Stimulated activated naive CD8-positive, alpha-beta T cell treated with anti-CD3 and anti-CD28 coated beads, Interleukin-15, amount 100 ng/mL, for 72 hours (primary cell): ENCODE results near the gene DNAJB1.
"Not testable (repeated sequence)": the region's sequence is repeated elsewhere in the genome, so short reads cannot be mapped to it uniquely, and the experiment has no call there.

ENCODE experiments used
- ATAC-seq: fragments of 150-1000 bp; cut with Tn5 transposase; 2 replicates; pipeline ENCODE4 v1.10.0; 2021; ENCODE audit warnings: mild to moderate bottlenecking, moderate library complexity
- DNase-seq, 2 donors: peaks; one replicate each; pipeline ENCODE4 v3.0.0; 2021 to 2022
- H3K27ac Mint-ChIP-seq, 2 donors: one replicate each; pipeline ENCODE4 v1.8.0; 2022; ENCODE audit warnings: mild to moderate bottlenecking in 2 of 2, mixed read lengths in 2 of 2, moderate library complexity in 2 of 2
- H3K27me3 Mint-ChIP-seq: one replicate; pipeline ENCODE4 v1.8.0; 2022; ENCODE audit warnings: mixed read lengths
- H3K4me1 Mint-ChIP-seq: one replicate; pipeline ENCODE4 v1.8.0; 2022; ENCODE audit warnings: mild to moderate bottlenecking, mixed read lengths
- H3K4me3 Mint-ChIP-seq, 2 donors: one replicate each; pipeline ENCODE4 v1.8.0; 2022; ENCODE audit warnings: mild to moderate bottlenecking in 2 of 2, mixed read lengths in 2 of 2, moderate library complexity in 1 of 2
- H3K9me3 Mint-ChIP-seq, 2 donors: one replicate each; pipeline ENCODE4 v1.8.0; 2022; ENCODE audit warnings: mixed read lengths in 2 of 2

Gene DNAJB1

DNA sequence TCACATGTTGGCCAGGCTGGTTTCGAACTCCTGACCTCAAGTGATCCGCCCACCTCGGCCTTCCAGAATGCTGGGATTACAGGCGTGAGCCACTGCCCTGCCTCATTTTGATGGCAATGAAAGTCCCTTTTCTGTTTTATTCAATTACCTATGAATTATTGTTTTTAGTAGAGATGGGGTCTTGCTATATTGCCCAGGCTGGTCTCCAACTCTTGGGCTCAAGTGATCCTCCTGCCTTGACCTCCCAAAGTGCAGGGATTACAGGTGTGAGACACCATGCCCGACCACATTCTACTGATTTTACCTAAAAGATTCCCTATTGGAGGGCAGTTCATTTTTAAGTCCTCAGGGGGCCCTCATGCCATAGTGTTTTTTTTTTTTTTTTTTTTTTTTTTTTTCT is 23.8 kb upstream of the DNAJB1 start:
- H3K4me3 Mint-ChIP-seq, ATAC-seq, H3K27me3 Mint-ChIP-seq, H3K27ac Mint-ChIP-seq, H3K9me3 Mint-ChIP-seq, DNase-seq: not testable (repeated sequence)
- H3K4me1 Mint-ChIP-seq = peaks cover 41% of the 10 kb centered on the region

GRCh38 chr19:14540741-14541525 is 22.7 kb upstream of the DNAJB1 start:
- peaks cover 48% of the 10 kb centered on the region for H3K4me1 Mint-ChIP-seq
- no peak for ATAC-seq
- no peak for DNase-seq
- H3K9me3 Mint-ChIP-seq = no peaks in the 10 kb centered on the region
- no peak overlapping the region for H3K4me3 Mint-ChIP-seq
- H3K27ac Mint-ChIP-seq = no peak overlapping the region
- no peaks in the 10 kb centered on the region for H3K27me3 Mint-ChIP-seq

DNA sequence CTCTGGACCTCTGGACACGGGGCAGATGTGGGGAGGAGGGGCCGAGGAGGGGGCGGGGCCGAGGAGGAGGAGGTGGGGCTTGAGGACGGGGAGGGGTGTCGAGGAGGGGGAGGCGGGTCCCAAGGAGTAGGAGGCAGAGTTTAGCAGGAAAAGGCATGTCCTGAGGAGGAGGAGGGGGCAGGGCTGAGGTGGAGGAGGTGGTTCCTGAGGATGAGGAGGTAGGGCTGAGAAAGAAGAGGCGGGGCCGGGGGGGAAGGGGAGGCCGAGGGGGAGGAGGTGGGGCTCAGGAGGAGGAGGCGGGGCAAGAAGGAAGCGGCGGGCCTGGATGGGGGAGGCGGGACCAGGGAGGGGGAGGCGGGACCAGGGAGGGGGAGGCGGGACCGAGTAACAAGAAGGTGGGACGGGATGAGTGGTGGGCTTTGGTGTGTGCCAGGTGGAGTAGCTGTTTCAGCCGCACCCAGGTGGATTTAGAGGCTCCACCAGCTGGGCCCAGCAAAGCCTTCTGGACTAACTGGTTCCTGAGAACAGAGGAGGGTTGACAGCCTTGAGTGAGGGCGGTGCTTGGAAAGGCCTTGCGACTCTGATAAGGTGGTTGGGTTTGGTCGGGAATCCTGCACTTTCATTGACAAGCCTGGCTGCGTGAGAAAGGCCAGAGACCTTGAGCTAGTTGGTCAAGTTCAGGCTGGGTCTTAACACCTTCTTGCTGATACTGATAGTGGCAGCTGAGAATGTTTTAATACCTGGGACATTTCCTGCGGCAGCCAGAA is 18.9 kb upstream of the DNAJB1 start:
- Mint-ChIP-seq H3K27ac (no peak overlapping the region), H3K27me3 (no peaks in the 10 kb centered on the region), H3K9me3 (no peaks in the 10 kb centered on the region), H3K4me3 (no peak overlapping the region), H3K4me1 (peaks cover 37% of the 10 kb centered on the region)
- peak in 1 of 2 donors; percentile 43 for DNase-seq
- peak; percentile 68 for ATAC-seq

DNA sequence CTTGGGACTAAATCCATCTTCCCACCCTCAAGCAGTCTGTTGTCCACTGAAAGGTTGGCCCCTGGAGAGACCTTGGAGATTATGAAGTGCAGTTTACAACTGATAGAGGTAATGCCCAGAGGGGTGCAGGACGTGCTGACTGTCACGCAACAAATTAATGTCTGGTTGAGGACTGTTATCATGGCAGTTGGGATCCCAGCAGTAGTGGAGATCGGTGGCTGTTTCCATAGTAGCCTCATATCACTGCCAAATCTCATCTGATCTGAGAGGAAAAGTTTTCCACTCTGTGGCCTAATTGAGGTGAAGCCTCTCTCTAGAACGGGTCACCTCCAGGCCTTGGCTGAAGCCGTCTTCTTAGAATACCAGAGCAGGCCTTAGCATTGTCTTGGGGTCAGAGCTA is 15.3 kb upstream of the DNAJB1 start:
- no peak for DNase-seq
- no peak overlapping the region for H3K4me3 Mint-ChIP-seq

GRCh38 chr19:14530506-14530905 is 12.3 kb upstream of the DNAJB1 start:
- peak overlapping the region; percentile 59 to 94 for H3K4me3 Mint-ChIP-seq
- DNase-seq = no peak
- H3K4me1 Mint-ChIP-seq = peaks cover 36% of the 10 kb centered on the region
- no peak for ATAC-seq
- H3K27me3 Mint-ChIP-seq = no peaks in the 10 kb centered on the region
- H3K9me3 Mint-ChIP-seq = no peaks in the 10 kb centered on the region
- peak overlapping the region in 1 of 2 donors; percentile 42 for H3K27ac Mint-ChIP-seq

More for the DNA sequence above, 15.3 kb upstream of the DNAJB1 start:
- Mint-ChIP-seq H3K27me3 (no peaks in the 10 kb centered on the region), H3K9me3 (no peaks in the 10 kb centered on the region), H3K27ac (no peak overlapping the region), H3K4me1 (peaks cover 46% of the 10 kb centered on the region)
- no peak for ATAC-seq

DNA sequence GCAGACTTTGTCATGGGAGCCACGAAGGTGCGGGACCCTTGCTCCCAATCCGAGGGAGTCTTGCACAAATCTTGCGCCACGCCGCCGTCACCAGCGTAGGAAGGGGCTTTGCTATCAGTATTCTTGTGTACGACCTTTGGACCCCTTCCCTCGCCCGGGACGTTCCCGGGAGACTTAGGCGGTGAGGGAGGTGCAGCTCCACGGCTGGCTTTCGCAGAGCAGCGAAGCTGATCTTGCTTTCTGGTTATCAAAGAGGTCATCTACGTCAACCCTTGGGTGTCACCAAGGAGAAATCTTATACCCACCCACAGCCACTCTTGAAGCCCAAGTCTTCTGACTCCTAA is 11.8 kb upstream of the DNAJB1 start:
- Mint-ChIP-seq H3K27me3 (no peaks in the 10 kb centered on the region), H3K4me3 (peak overlapping the region; percentile 94 to 100), H3K9me3 (no peaks in the 10 kb centered on the region), H3K27ac (peak overlapping the region; percentile 92 to 97), H3K4me1 (peaks cover 36% of the 10 kb centered on the region)
- no peak for ATAC-seq
- DNase-seq = no peak

GRCh38 chr19:14529254-14530004 is 11.2 kb upstream of the DNAJB1 start, which contains the start of gene TECR:
TSS of gene TECR (plus strand) at chr19:14529594. CDS start at chr19:14529697, 103 bp downstream.
- DNase-seq (peak; percentile 100), ATAC-seq (peak; percentile 97)
- H3K27ac Mint-ChIP-seq = peak within 1 kb of the TSS; percentile 96 to 97
- peaks cover 36% of the 10 kb centered on the region for H3K4me1 Mint-ChIP-seq
- no peaks in the 10 kb centered on the region for H3K9me3 Mint-ChIP-seq
- no peaks in the 10 kb centered on the region for H3K27me3 Mint-ChIP-seq
- peak within 1 kb of the TSS; percentile 94 to 100 for H3K4me3 Mint-ChIP-seq

- Mint-ChIP-seq H3K4me1 (peaks cover 38% of the 10 kb centered on the region), H3K27ac (peak overlapping the region; percentile 96), H3K9me3 (no peaks in the 10 kb centered on the region), H3K27me3 (no peaks in the 10 kb centered on the region), H3K4me3 (peak overlapping the region; percentile 94 to 100)
- ATAC-seq (no peak), DNase-seq (no peak)
These were observed 10.4 kb upstream of the DNAJB1 start for GRCh38 chr19:14528419-14529253.

DNA sequence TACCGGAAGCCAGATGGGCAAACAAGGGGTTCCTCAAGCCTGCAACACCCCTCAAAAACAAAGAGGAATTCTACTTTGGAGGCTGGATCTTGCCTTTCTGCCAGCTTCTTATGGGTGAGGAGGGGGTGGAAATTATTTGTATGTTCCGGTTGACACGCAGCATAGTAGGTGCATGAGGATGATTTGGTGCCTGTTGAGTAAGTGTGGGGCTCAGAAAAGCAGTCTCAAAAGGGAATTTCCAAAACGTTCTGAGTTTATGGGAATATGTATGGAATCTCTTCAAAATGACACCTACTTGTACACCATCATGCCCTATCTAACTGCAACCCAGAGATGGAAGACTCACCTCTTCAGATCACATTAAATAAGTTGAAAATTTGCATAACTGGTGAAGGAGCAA is 8.2 kb upstream of the DNAJB1 start:
- Mint-ChIP-seq H3K9me3 (no peaks in the 10 kb centered on the region), H3K4me1 (peaks cover 53% of the 10 kb centered on the region), H3K4me3 (no peak overlapping the region), H3K27me3 (no peaks in the 10 kb centered on the region), H3K27ac (no peak overlapping the region)
- ATAC-seq = no peak
- no peak for DNase-seq

GRCh38 chr19:14525729-14526128 is 7.5 kb upstream of the DNAJB1 start:
- no peak for ATAC-seq
- no peaks in the 10 kb centered on the region for H3K9me3 Mint-ChIP-seq
- peaks cover 49% of the 10 kb centered on the region for H3K4me1 Mint-ChIP-seq
- no peak for DNase-seq
- H3K27ac Mint-ChIP-seq = no peak overlapping the region
- H3K27me3 Mint-ChIP-seq = no peaks in the 10 kb centered on the region
- H3K4me3 Mint-ChIP-seq = no peak overlapping the region

GRCh38 chr19:14520543-14520942 is 2.3 kb upstream of the DNAJB1 start:
- no peak for ATAC-seq
- Mint-ChIP-seq H3K27me3 (no peaks in the 10 kb centered on the region), H3K4me1 (peaks cover 64% of the 10 kb centered on the region), H3K27ac (peak overlapping the region in 1 of 2 donors; percentile 72), H3K9me3 (no peaks in the 10 kb centered on the region), H3K4me3 (no peak overlapping the region)
- DNase-seq = no peak

GRCh38 chr19:14519860-14520407 is 1.7 kb upstream of the DNAJB1 start:
- H3K27me3 Mint-ChIP-seq = no peaks in the 10 kb centered on the region
- H3K4me1 Mint-ChIP-seq = peaks cover 70% of the 10 kb centered on the region
- peak overlapping the region; percentile 40 to 84 for H3K27ac Mint-ChIP-seq
- no peaks in the 10 kb centered on the region for H3K9me3 Mint-ChIP-seq
- no peak for ATAC-seq
- H3K4me3 Mint-ChIP-seq = peak overlapping the region; percentile 95 to 96
- DNase-seq = no peak

DNA sequence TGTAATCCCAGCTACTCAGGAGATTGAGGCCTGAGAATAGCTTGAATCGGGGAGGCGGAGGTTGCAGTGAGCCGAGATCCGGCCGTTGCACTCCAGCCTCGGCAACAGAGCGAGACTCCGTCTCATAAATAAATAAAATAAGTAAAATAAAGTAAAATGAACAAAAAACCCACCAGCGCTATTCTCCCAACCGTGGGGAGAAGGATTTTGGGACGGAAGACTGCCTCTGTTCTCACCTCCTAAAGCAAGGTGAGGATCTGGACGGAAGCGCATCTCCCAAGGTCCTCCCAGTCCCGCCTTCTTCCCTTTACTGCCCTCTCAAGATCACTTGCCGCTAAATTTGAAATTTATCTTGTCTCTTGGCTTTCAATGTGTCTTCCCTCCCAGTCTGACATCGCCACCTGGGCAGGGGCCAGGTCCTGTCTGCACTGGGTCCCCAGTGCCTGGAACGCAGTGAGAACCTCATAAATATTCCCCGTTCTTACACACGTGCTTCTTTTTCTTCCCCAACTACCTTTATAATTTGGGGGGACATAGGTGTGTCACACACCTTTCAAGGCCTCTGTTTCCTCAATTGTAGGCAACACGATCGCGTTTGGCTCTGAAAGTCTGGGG is 1.2 kb upstream of the DNAJB1 start:
- Mint-ChIP-seq H3K4me3 (peak overlapping the region; percentile 95 to 96), H3K27me3 (no peaks in the 10 kb centered on the region), H3K27ac (peak overlapping the region; percentile 40 to 84), H3K4me1 (peaks cover 76% of the 10 kb centered on the region), H3K9me3 (no peaks in the 10 kb centered on the region)
- ATAC-seq = no peak
- no peak for DNase-seq

DNA sequence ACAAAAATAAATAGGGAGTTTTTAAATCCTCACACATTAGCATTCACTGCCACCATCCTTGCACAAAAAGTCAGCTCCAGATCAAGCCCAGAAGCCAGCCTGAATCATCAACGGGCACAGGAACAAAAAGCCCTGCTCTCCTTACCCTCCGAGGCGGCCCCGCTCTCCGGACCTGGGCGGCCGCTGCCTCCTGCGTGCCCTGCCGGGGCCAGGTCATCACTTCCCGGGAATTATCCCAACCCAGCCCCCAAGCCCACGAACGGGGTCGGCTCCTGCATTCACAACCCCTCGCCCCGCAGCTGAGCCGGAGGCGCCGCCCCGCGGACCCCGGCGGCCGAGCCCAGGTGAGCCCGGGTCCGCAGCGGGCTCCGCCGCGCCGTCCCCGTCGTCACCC is 754 bp downstream of the DNAJB1 start:
- H3K27ac Mint-ChIP-seq = peak overlapping the region; percentile 88 to 94
- no peak for DNase-seq
- H3K4me1 Mint-ChIP-seq = peaks cover 67% of the 10 kb centered on the region
- no peak for ATAC-seq
- no peaks in the 10 kb centered on the region for H3K9me3 Mint-ChIP-seq
- peak overlapping the region; percentile 95 to 96 for H3K4me3 Mint-ChIP-seq
- H3K27me3 Mint-ChIP-seq = no peaks in the 10 kb centered on the region
